LNCAP (cell line): Measurements from ENCODE around the gene ZNF584.

Experiments used
- CTCF ChIP-seq: fragments of 450-650 bp; IDR thresholded peaks from 2 replicates; pipeline ENCODE4 v1.5.1; 2017; ENCODE audit warnings: mild to moderate bottlenecking

Gene ZNF584

GRCh38 chr19:58408152-58409009 lies at the start of gene ZNF584:
TSS of gene ZNF584 (plus strand) at chr19:58408649. CDS start at chr19:58409148, 499 bp downstream.
- no peak for TF ChIP-seq CTCF

GRCh38 chr19:58361900-58362271 lies 46.6 kb upstream of the ZNF584 start:
- TF ChIP-seq CTCF = no peak

GRCh38 chr19:58362272-58362994 lies 46.0 kb upstream of the ZNF584 start, which contains the start of gene ZNF497:
TSS of gene ZNF497 (minus strand) at chr19:58362751. CDS start at chr19:58357635, 5,116 bp downstream.
- TF ChIP-seq CTCF = no peak

GRCh38 chr19:58364146-58364545 lies 44.3 kb upstream of the ZNF584 start:
- no peak for TF ChIP-seq CTCF

GRCh38 chr19:58366585-58367430 lies 41.6 kb upstream of the ZNF584 start:
- TF ChIP-seq CTCF = no peak

- no peak for TF ChIP-seq CTCF
Measured at GRCh38 chr19:58367698-58368454, 40.6 kb upstream of the ZNF584 start.
